ENCODE results near the gene LY6G6C. TPM values are rescaled to one million over a fixed set of nuclear protein-coding genes. Genes with fewer than 3 reads are reported as not detected.

Gene LY6G6C
- total RNA-seq, 4 donors from 2014 or later: not detected

GRCh38 chr6:31742894-31743293, 21.3 kb upstream of the LY6G6C start:
- Histone ChIP-seq H3K36me3 (no peaks in the 10 kb centered on the region), H3K4me1 (peaks cover 3 to 34% (median 8%) of the 10 kb centered on the region in 3 donors), H3K27me3 (no peaks in the 10 kb centered on the region), H3K4me3 (no peak overlapping the region), H3K27ac (no peak overlapping the region), H3K9me3 (no peaks in the 10 kb centered on the region)
- no peak for TF ChIP-seq POLR2AphosphoS5 (IDR thresholded peaks at IDR 0.05)
- no peak for TF ChIP-seq POLR2A (IDR thresholded peaks at IDR 0.05)
- no peak for TF ChIP-seq CTCF (IDR thresholded peaks at IDR 0.05)
- no peak for TF ChIP-seq EP300 (IDR thresholded peaks at IDR 0.05)
- 72 to 82% methylated on average over 3 of the region's 3 CpGs for WGBS, 2 donors (ENCODE audit: low coverage in 1 of 2)
- no peak for ATAC-seq

- Histone ChIP-seq H3K27ac (no peak overlapping the region), H3K27me3 (no peaks in the 10 kb centered on the region), H3K9me3 (no peaks in the 10 kb centered on the region), H3K4me3 (no peak overlapping the region), H3K36me3 (no peaks in the 10 kb centered on the region), H3K4me1 (peaks cover 3 to 35% (median 11%) of the 10 kb centered on the region in 3 donors)
- no peak for TF ChIP-seq POLR2AphosphoS5 (IDR thresholded peaks at IDR 0.05)
- no peak for TF ChIP-seq CTCF (IDR thresholded peaks at IDR 0.05)
- no peak for TF ChIP-seq POLR2A (IDR thresholded peaks at IDR 0.05)
- no peak for TF ChIP-seq EP300 (IDR thresholded peaks at IDR 0.05)
- no peak for ATAC-seq
- 80 to 88% methylated on average over 2 of the region's 2 CpGs for WGBS, 2 donors (ENCODE audit: low coverage in 1 of 2)
Measured at GRCh38 chr6:31741815-31742214, 20.3 kb upstream of the LY6G6C start.

GRCh38 chr6:31740397-31741223, 19.1 kb upstream of the LY6G6C start:
- no peaks in the 10 kb centered on the region for H3K36me3 ChIP-seq
- ATAC-seq: no peak
- no peak for TF ChIP-seq EP300 (IDR thresholded peaks at IDR 0.05)
- no peak for TF ChIP-seq POLR2AphosphoS5 (IDR thresholded peaks at IDR 0.05)
- no peak for TF ChIP-seq CTCF (IDR thresholded peaks at IDR 0.05)
- TF ChIP-seq POLR2A (IDR thresholded peaks at IDR 0.05): no peak
- no peaks in the 10 kb centered on the region for H3K27me3 ChIP-seq
- H3K9me3 ChIP-seq: no peaks in the 10 kb centered on the region
- 30 to 47% methylated on average over 2 to 11 of the region's 29 CpGs for WGBS, 2 donors (ENCODE audit: low coverage in 1 of 2)
- peaks cover 3 to 37% (median 13%) of the 10 kb centered on the region in 3 donors for H3K4me1 ChIP-seq
- H3K27ac ChIP-seq: peak overlapping the region in 3 of 4 donors; percentile 62 to 90 (median 71)
- peak overlapping the region; percentile 65 to 68 for H3K4me3 ChIP-seq

GRCh38 chr6:31739639-31740396, 18.3 kb upstream of the LY6G6C start, which contains the start of gene MSH5:
MSH5 (plus strand) TSS chr6:31740005; CDS start chr6:31740467, 462 bp downstream.
- 0% methylated on average over 3 to 15 of the region's 58 CpGs for WGBS, 2 donors (ENCODE audit: low coverage in 1 of 2)

More at GRCh38 chr6:31739639-31740396, 18.3 kb upstream of the LY6G6C start, which contains the start of gene MSH5:
- Histone ChIP-seq H3K4me3 (peak within 1 kb of the TSS; percentile 65 to 68), H3K27ac (peak within 1 kb of the TSS in 3 of 4 donors; percentile 62 to 90 (median 71)), H3K36me3 (no peaks in the 10 kb centered on the region), H3K4me1 (peaks cover 3 to 43% (median 13%) of the 10 kb centered on the region in 3 donors), H3K27me3 (no peaks in the 10 kb centered on the region), H3K9me3 (no peaks in the 10 kb centered on the region)
- no peak for TF ChIP-seq CTCF (IDR thresholded peaks at IDR 0.05)
- peak; percentile 30 to 54 for TF ChIP-seq POLR2A (IDR thresholded peaks at IDR 0.05)
- peak; percentile 25 for TF ChIP-seq POLR2AphosphoS5 (IDR thresholded peaks at IDR 0.05)
- TF ChIP-seq EP300 (IDR thresholded peaks at IDR 0.05): no peak
- ATAC-seq: peak; percentile 98

All from gastroesophageal sphincter (tissue), 4 donors.